SK-N-SH (cell line): ENCODE measurements around the gene PLCL2.

Experiments
- CHD2 ChIP-seq: fragments of 150-350 bp; IDR thresholded peaks from 2 replicates; pipeline ENCODE4 v1.6.1; 2018; ENCODE audit warnings: low read length; ENCODE audit not compliant: partially characterized antibody
- EP300 ChIP-seq, 2 experiments: IDR thresholded peaks; 2 replicates each; pipeline versions ENCODE4 v1.4.0 to v1.6.1; 2012; ENCODE audit warnings: borderline replicate concordance in 1 of 2, low read depth in 1 of 2, low read length in 1 of 2
- EZH2phosphoT487 ChIP-seq: fragments of 200-600 bp; sonication (generic); IDR thresholded peaks from 2 replicates; pipeline ENCODE4 v1.6.1; 2017; ENCODE audit warnings: low read depth, mixed run types, mild to moderate bottlenecking, antibody characterized with exemption, moderate library complexity, borderline replicate concordance
- POLR2AphosphoS5 ChIP-seq: IDR thresholded peaks from 2 replicates; pipeline ENCODE4 v1.6.1; 2012; ENCODE audit warnings: low read depth, low read length
- RXRA ChIP-seq: IDR thresholded peaks from 2 replicates; pipeline ENCODE4 v1.4.0; 2012; ENCODE audit warnings: low read depth, mild to moderate bottlenecking, borderline replicate concordance
- SIN3A ChIP-seq: IDR thresholded peaks from 2 replicates; pipeline ENCODE4 v1.6.1; 2012; ENCODE audit warnings: low read depth, mild to moderate bottlenecking, low read length, moderate library complexity, borderline replicate concordance
- TAF1 ChIP-seq: IDR thresholded peaks from 2 replicates; pipeline ENCODE4 v1.6.1; 2012; ENCODE audit warnings: low read depth, mild to moderate bottlenecking, low read length, moderate library complexity, borderline replicate concordance
- TEAD4 ChIP-seq: IDR thresholded peaks from 2 replicates; pipeline ENCODE4 v1.4.0; 2012; ENCODE audit warnings: mild to moderate bottlenecking, borderline replicate concordance; ENCODE audit not compliant: insufficient read depth
- YY1 ChIP-seq: IDR thresholded peaks from 2 replicates; pipeline ENCODE4 v1.4.0; 2012; ENCODE audit warnings: low read depth, mild to moderate bottlenecking
- TF ChIP-seq, protein P1 (sequence below): IDR thresholded peaks from 2 replicates; pipeline ENCODE4 v1.4.0; 2012; ENCODE audit warnings: low read depth
- TF ChIP-seq, protein P2 (sequence below): fragments of 200-600 bp; sonication (generic); IDR thresholded peaks from 2 replicates; pipeline ENCODE4 v1.6.1; 2017; ENCODE audit warnings: antibody characterized with exemption, mild to moderate bottlenecking, moderate library complexity
- TF ChIP-seq, protein P3 (sequence below): IDR thresholded peaks from 2 replicates; pipeline ENCODE4; 2012
- TF ChIP-seq, protein P4 (sequence below): fragments of 150-350 bp; IDR thresholded peaks from 2 replicates; pipeline ENCODE4 v1.6.1; 2017; ENCODE audit warnings: antibody characterized with exemption, low read length, low read depth, borderline replicate concordance

DNA sequence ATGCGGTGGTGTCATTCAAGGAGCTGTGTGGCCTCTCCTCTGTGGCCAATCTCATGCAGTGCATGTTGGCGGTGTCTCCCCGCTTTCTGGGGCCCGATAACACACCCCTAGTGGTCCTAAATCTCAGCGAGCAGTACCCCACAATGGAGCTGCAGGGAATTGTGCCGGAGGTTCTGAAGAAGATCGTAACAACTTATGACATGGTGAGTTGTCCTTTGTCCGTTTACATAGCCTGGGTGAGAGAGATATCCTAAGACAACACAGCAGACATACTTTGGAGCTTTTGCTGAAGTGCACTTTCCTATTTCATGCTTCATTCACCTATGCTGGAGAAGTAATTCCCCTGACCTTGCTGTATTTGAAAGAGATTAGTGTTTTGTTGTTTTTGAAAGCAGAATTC is 130.0 kb downstream of the PLCL2 start:
- TF ChIP-seq TEAD4 (no peak), CHD2 (no peak), YY1 (no peak), TAF1 (no peak), EZH2phosphoT487 (no peak), POLR2AphosphoS5 (no peak), EP300 (IDR thresholded peaks at IDR 0.05; ENCODE audit: borderline replicate concordance in 1 of 2, low read depth in 1 of 2, low read length in 1 of 2) (no peak), SIN3A (no peak), RXRA (no peak)
- TF ChIP-seq, protein P1, sequence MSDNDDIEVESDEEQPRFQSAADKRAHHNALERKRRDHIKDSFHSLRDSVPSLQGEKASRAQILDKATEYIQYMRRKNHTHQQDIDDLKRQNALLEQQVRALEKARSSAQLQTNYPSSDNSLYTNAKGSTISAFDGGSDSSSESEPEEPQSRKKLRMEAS = no peak
- TF ChIP-seq, protein P2, sequence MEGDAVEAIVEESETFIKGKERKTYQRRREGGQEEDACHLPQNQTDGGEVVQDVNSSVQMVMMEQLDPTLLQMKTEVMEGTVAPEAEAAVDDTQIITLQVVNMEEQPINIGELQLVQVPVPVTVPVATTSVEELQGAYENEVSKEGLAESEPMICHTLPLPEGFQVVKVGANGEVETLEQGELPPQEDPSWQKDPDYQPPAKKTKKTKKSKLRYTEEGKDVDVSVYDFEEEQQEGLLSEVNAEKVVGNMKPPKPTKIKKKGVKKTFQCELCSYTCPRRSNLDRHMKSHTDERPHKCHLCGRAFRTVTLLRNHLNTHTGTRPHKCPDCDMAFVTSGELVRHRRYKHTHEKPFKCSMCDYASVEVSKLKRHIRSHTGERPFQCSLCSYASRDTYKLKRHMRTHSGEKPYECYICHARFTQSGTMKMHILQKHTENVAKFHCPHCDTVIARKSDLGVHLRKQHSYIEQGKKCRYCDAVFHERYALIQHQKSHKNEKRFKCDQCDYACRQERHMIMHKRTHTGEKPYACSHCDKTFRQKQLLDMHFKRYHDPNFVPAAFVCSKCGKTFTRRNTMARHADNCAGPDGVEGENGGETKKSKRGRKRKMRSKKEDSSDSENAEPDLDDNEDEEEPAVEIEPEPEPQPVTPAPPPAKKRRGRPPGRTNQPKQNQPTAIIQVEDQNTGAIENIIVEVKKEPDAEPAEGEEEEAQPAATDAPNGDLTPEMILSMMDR = no peak
- TF ChIP-seq, protein P3, sequence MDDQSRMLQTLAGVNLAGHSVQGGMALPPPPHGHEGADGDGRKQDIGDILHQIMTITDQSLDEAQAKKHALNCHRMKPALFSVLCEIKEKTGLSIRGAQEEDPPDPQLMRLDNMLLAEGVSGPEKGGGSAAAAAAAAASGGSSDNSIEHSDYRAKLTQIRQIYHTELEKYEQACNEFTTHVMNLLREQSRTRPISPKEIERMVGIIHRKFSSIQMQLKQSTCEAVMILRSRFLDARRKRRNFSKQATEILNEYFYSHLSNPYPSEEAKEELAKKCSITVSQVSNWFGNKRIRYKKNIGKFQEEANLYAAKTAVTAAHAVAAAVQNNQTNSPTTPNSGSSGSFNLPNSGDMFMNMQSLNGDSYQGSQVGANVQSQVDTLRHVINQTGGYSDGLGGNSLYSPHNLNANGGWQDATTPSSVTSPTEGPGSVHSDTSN = no peak
- TF ChIP-seq, protein P4, sequence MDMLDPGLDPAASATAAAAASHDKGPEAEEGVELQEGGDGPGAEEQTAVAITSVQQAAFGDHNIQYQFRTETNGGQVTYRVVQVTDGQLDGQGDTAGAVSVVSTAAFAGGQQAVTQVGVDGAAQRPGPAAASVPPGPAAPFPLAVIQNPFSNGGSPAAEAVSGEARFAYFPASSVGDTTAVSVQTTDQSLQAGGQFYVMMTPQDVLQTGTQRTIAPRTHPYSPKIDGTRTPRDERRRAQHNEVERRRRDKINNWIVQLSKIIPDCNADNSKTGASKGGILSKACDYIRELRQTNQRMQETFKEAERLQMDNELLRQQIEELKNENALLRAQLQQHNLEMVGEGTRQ = no peak
